Measurements from ENCODE around the gene NCOA1.
"Not testable (repeated sequence)": the region's sequence is repeated elsewhere in the genome, so short reads cannot be mapped to it uniquely, and the experiment has no call there.

NCOA1 gene

GRCh38 chr2:24490690-24491541 lies at the start of gene NCOA1:
TSS of gene NCOA1 (plus strand) at chr2:24491254. CDS start at chr2:24658678, 167,424 bp downstream.
- DNase-seq (ENCODE audit: low read depth in 2 of 2), result peak; percentile 74 to 79

- DNase-seq (ENCODE audit: low read depth in 2 of 2), result no peak
Observed at GRCh38 chr2:24448797-24449196, 42.3 kb upstream of the NCOA1 start.

GRCh38 chr2:24449344-24449743 lies 41.7 kb upstream of the NCOA1 start:
- DNase-seq (ENCODE audit: low read depth in 2 of 2), result no peak

- DNase-seq (ENCODE audit: low read depth in 2 of 2), result no peak
Observed at GRCh38 chr2:24451805-24452501, 39.1 kb upstream of the NCOA1 start.

GRCh38 chr2:24452502-24452885 lies 38.6 kb upstream of the NCOA1 start:
- DNase-seq (ENCODE audit: low read depth in 2 of 2), result no peak

GRCh38 chr2:24453379-24454073 lies 37.5 kb upstream of the NCOA1 start:
- DNase-seq (ENCODE audit: low read depth in 2 of 2), result no peak

GRCh38 chr2:24454294-24454693 lies 36.8 kb upstream of the NCOA1 start:
- DNase-seq (ENCODE audit: low read depth in 2 of 2), result no peak

GRCh38 chr2:24456599-24457556 lies 34.2 kb upstream of the NCOA1 start:
- DNase-seq (ENCODE audit: low read depth in 2 of 2), result no peak

- DNase-seq (ENCODE audit: low read depth in 2 of 2), result no peak
Observed at GRCh38 chr2:24457696-24458386, 33.2 kb upstream of the NCOA1 start.

GRCh38 chr2:24459224-24460161 lies 31.6 kb upstream of the NCOA1 start:
- no peak for DNase-seq (ENCODE audit: low read depth in 2 of 2)

- no peak for DNase-seq (ENCODE audit: low read depth in 2 of 2)
Observed at GRCh38 chr2:24461685-24462084, 29.4 kb upstream of the NCOA1 start.

- no peak for DNase-seq (ENCODE audit: low read depth in 2 of 2)
Observed at GRCh38 chr2:24463271-24463670, 27.8 kb upstream of the NCOA1 start.

- DNase-seq (ENCODE audit: low read depth in 2 of 2), result no peak
Observed at GRCh38 chr2:24466871-24467870, 23.9 kb upstream of the NCOA1 start.

GRCh38 chr2:24468453-24468852 lies 22.6 kb upstream of the NCOA1 start:
- not testable (repeated sequence) for DNase-seq (ENCODE audit: low read depth in 2 of 2)

GRCh38 chr2:24469148-24469650 lies 21.9 kb upstream of the NCOA1 start:
- DNase-seq (ENCODE audit: low read depth in 2 of 2), result no peak

- DNase-seq (ENCODE audit: low read depth in 2 of 2), result no peak
Observed at GRCh38 chr2:24471662-24472061, 19.4 kb upstream of the NCOA1 start.

GRCh38 chr2:24472416-24472815 lies 18.6 kb upstream of the NCOA1 start:
- no peak for DNase-seq (ENCODE audit: low read depth in 2 of 2)

- no peak for DNase-seq (ENCODE audit: low read depth in 2 of 2)
Observed at GRCh38 chr2:24473626-24474025, 17.4 kb upstream of the NCOA1 start.

Data from stimulated activated CD4-positive, alpha-beta T cell treated with anti-CD3 and anti-CD28 coated beads, Interleukin-1b, Interleukin-23, amount 100 ng/mL, for 1 hour (primary cell).